Lower leg skin (tissue), 3 donors: ENCODE data around the gene JAM2.

Experiments used
- POLR2A ChIP-seq, 2 donors: fragments of 450-650 bp; IDR thresholded peaks; one replicate each; pipeline ENCODE4 v1.6.1; 2016 to 2017; ENCODE audit warnings: antibody characterized with exemption in 2 of 2, mild to moderate bottlenecking in 1 of 2, moderate library complexity in 1 of 2
- TF ChIP-seq, protein P1 (sequence below), 3 donors: fragments of 450-650 bp; IDR thresholded peaks; one replicate each; pipeline ENCODE4 v1.5.1; 2016; ENCODE audit warnings: antibody characterized with exemption in 3 of 3, mild to moderate bottlenecking in 3 of 3, moderate library complexity in 2 of 3

DNA sequence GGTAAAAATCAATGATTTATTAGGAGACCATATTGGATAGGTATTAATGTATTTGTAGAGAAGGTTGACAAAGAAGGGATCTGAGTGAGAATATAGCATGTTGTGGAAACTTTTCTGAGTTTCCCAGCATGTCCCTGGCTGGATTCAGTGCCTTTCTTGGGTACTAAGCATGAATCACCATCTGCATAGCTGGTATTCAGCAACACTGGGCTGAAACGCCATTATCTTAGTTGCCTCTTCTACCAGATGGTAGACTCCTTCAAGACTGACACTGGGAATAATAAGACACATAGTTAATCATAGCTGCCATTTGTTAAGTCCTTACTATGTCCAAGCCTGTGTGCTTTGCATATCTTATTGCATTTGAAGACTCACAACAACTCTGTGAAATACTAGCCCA, 50.2 kb downstream of the JAM2 start:
- TF ChIP-seq, protein P1, sequence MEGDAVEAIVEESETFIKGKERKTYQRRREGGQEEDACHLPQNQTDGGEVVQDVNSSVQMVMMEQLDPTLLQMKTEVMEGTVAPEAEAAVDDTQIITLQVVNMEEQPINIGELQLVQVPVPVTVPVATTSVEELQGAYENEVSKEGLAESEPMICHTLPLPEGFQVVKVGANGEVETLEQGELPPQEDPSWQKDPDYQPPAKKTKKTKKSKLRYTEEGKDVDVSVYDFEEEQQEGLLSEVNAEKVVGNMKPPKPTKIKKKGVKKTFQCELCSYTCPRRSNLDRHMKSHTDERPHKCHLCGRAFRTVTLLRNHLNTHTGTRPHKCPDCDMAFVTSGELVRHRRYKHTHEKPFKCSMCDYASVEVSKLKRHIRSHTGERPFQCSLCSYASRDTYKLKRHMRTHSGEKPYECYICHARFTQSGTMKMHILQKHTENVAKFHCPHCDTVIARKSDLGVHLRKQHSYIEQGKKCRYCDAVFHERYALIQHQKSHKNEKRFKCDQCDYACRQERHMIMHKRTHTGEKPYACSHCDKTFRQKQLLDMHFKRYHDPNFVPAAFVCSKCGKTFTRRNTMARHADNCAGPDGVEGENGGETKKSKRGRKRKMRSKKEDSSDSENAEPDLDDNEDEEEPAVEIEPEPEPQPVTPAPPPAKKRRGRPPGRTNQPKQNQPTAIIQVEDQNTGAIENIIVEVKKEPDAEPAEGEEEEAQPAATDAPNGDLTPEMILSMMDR (IDR thresholded peaks at IDR 0.05) = no peak
- no peak for TF ChIP-seq POLR2A (IDR thresholded peaks at IDR 0.05)
